Panc1 (cell line): ENCODE data around the gene ZMYM2. TPM values are rescaled to one million over a fixed set of nuclear protein-coding genes. Genes with fewer than 3 reads are reported as not detected.

Experiments
- ATAC-seq: fragments of 200-7000 bp; cut with Tn5 transposase; 2 replicates; pipeline ENCODE4 v1.9.1; 2020; ENCODE audit warnings: mild to moderate bottlenecking, moderate library complexity
- BruUV-seq: library from RNA; stranded (reverse); fragments of 400-500 nt; replicated peaks from 2 replicates; lab custom pipeline; 2021; lab: Mats Ljungman, UMichigan
- CTCF ChIA-PET: fragments of 300-600 bp; sonication (Branson Sonifier 250); formaldehyde crosslinking; loops from one replicate; lab custom pipeline; 2022; ENCODE audit warnings: antibody characterized with exemption; lab: Charles Lee
- POLR2A ChIA-PET: fragments of 300-600 bp; sonication (Branson Sonifier 250); formaldehyde crosslinking; loops from one replicate; lab custom pipeline; 2022; ENCODE audit warnings: antibody characterized with exemption; lab: Charles Lee
- DNase-seq: peaks from one replicate; pipeline ENCODE4 v3.0.0-alpha.2; 2010; ENCODE audit warnings: low read depth, low spot score
- H3K27ac ChIP-seq: 2 replicates; pipeline ENCODE4 v1.5.1; 2011; ENCODE audit warnings: mild to moderate bottlenecking, low read length, inconsistent platforms
- H3K27me3 ChIP-seq: fragments of 200-500 bp; sonication (Bioruptor generic); 2 replicates; pipeline ENCODE4 v1.6.0; 2014; ENCODE audit warnings: low read length, inconsistent platforms; ENCODE audit not compliant: control insufficient read depth, insufficient read depth
- H3K36me3 ChIP-seq: fragments of 200-500 bp; sonication (Bioruptor generic); 2 replicates; pipeline ENCODE4 v1.5.1; 2014; ENCODE audit warnings: inconsistent platforms, mild to moderate bottlenecking, low read length, moderate library complexity; ENCODE audit not compliant: control insufficient read depth, insufficient read depth
- H3K4me1 ChIP-seq: 2 replicates; pipeline ENCODE4 v1.5.1; 2011; ENCODE audit warnings: inconsistent platforms, mild to moderate bottlenecking, low read length, moderate library complexity; ENCODE audit not compliant: control insufficient read depth, insufficient read depth
- H3K4me3 ChIP-seq, 2 experiments: 2 replicates each; pipeline ENCODE4 v1.5.1; 2011 to 2012; ENCODE audit warnings: low read depth in 2 of 2, low read length in 2 of 2, mild to moderate bottlenecking in 2 of 2, inconsistent platforms in 1 of 2, moderate library complexity in 1 of 2
- H3K9me3 ChIP-seq: fragments of 200-500 bp; sonication (Bioruptor generic); 2 replicates; pipeline ENCODE4 v1.5.1; 2014; ENCODE audit warnings: low read depth, mild to moderate bottlenecking, inconsistent platforms, low read length, moderate library complexity; ENCODE audit not compliant: control insufficient read depth, insufficient read depth
- CTCF ChIP-seq: fragments of 450-650 bp; IDR thresholded peaks from 2 replicates; pipeline ENCODE4 v1.5.1; 2017; ENCODE audit warnings: mild to moderate bottlenecking
- POLR2AphosphoS5 ChIP-seq: IDR thresholded peaks from 2 replicates; pipeline ENCODE4 v1.6.1; 2012; ENCODE audit warnings: mild to moderate bottlenecking, low read depth, low read length, moderate library complexity
- REST ChIP-seq, 2 experiments: IDR thresholded peaks; 2 replicates each; pipeline ENCODE4 v1.6.1; 2011 to 2012; ENCODE audit warnings: low read depth in 2 of 2, control low read depth in 1 of 2, low read length in 1 of 2, mild to moderate bottlenecking in 1 of 2, moderate library complexity in 1 of 2; ENCODE audit not compliant: insufficient read depth in 1 of 2
- SIN3A ChIP-seq: IDR thresholded peaks from 2 replicates; pipeline ENCODE4 v1.6.1; 2012; ENCODE audit warnings: low read depth, mild to moderate bottlenecking, low read length, moderate library complexity, borderline replicate concordance; ENCODE audit not compliant: insufficient read depth
- TCF7L2 ChIP-seq: IDR thresholded peaks from 2 replicates; pipeline ENCODE4 v1.6.1; 2011; ENCODE audit warnings: mild to moderate bottlenecking, low read depth, low read length, inconsistent platforms
- in situ Hi-C: cut with HindIII; loops from 2 replicates; pipeline ENCODE4 v1.10.0; 2016; ENCODE audit warnings: low sequenced_read_pairs, low pct_unique_long_range_greater_than_20kb
- intact Hi-C: fragments of 100-400 bp; cut with micrococcal nuclease; formaldehyde crosslinking; loops from one replicate; pipeline ENCODE4 v1.10.0; 2022; ENCODE audit not compliant: unreplicated experiment
- total RNA-seq: library from RNA; stranded (reverse); gene quantifications from one replicate; pipeline ENCODE4 v1.2.1, GENCODE V29; 2021; ENCODE audit not compliant: unreplicated experiment

The ZMYM2 gene
- total RNA-seq, 1 experiment from 2014 or later: 64.3 TPM

- Histone ChIP-seq H3K9me3 (no peaks in the 10 kb centered on the region), H3K27ac (peak overlapping the region; percentile 85), H3K4me3 (peak overlapping the region; percentile 77 to 85), H3K27me3 (no peaks in the 10 kb centered on the region), H3K4me1 (peaks cover 11% of the 10 kb centered on the region; the same call in 1 of the 2 replicates), H3K36me3 (peaks cover 12% of the 10 kb centered on the region)
- ChIA-PET CTCF (interaction anchor here (0.6 to 1.1 kb wide), 3 partner anchors 25 to 92 kb away, joined by 3 to 6 read pairs (median 3); no protein-coding TSS in a partner anchor), POLR2A (interaction anchor here (0.6 kb wide), 1 partner anchor 1148 kb away, joined by 3 read pairs; no protein-coding TSS in a partner anchor)
- DNase-seq (peak; percentile 61), ATAC-seq (peak; percentile 70)
- in situ Hi-C loops (no loop called here), intact Hi-C loops (loop anchor here (5.0 kb wide), 1 partner anchor 33 kb away; no protein-coding TSS in a partner anchor)
- no peak for TF ChIP-seq SIN3A
- peak; percentile 23; the same call in 1 of the 2 replicates for TF ChIP-seq POLR2AphosphoS5
- TF ChIP-seq TCF7L2: no peak
- TF ChIP-seq CTCF: peak; percentile 87
- TF ChIP-seq REST (IDR thresholded peaks at IDR 0.05; ENCODE audit: insufficient read depth in 1 of 2, low read depth in 2 of 2, low read length in 1 of 2): no peak
- no TSS peak for BruUV-seq
Observed at GRCh38 chr13:19959831-19960652, 1.5 kb downstream of the ZMYM2 start.

GRCh38 chr13:19960653-19960976 is 2.1 kb downstream of the ZMYM2 start:
- Histone ChIP-seq H3K27ac (peak overlapping the region; percentile 29; the same call in 1 of the 2 replicates), H3K4me1 (peaks cover 11% of the 10 kb centered on the region; the same call in 1 of the 2 replicates), H3K36me3 (peaks cover 18% of the 10 kb centered on the region), H3K9me3 (no peaks in the 10 kb centered on the region), H3K4me3 (peak overlapping the region; percentile 77 to 85; a peak in 3 of 4 replicates), H3K27me3 (no peaks in the 10 kb centered on the region)
- ChIA-PET CTCF (interaction anchor here (1.1 kb wide), 1 partner anchor 93 kb away, joined by 3 read pairs; no protein-coding TSS in a partner anchor), POLR2A (no interaction called here)
- TSS peak; percentile 72 for BruUV-seq
- no peak for ATAC-seq
- DNase-seq: no peak
- no peak for TF ChIP-seq POLR2AphosphoS5
- no peak for TF ChIP-seq SIN3A
- no peak for TF ChIP-seq CTCF
- no peak for TF ChIP-seq REST (IDR thresholded peaks at IDR 0.05; ENCODE audit: insufficient read depth in 1 of 2, low read depth in 2 of 2, low read length in 1 of 2)
- no peak for TF ChIP-seq TCF7L2
- in situ Hi-C loops: no loop called here
- intact Hi-C loops: loop anchor here (5.0 kb wide), 1 partner anchor 33 kb away; no protein-coding TSS in a partner anchor
